ENCODE data around the gene ZNF785. TPM values are rescaled to one million over a fixed set of nuclear protein-coding genes. Genes with fewer than 3 reads are reported as not detected.

ZNF785 gene
- total and polyA plus RNA-seq, 2 donors (not counting 1 experiment from before 2014, with no cell fraction given) = 12.2 to 39.7 TPM

- H3K4me2 ChIP-seq (replicated peaks; ENCODE audit: low read depth, low read length, poor library complexity, severe bottlenecking) = no peak overlapping the region
These were observed 19.5 kb downstream of the ZNF785 start for GRCh38 chr16:30565984-30566383.

More at GRCh38 chr16:30565984-30566383, 19.5 kb downstream of the ZNF785 start:
- H3K4me3 ChIP-seq (ENCODE audit: control extremely low read depth in 1 of 5, extremely low read depth in 1 of 5, insufficient read depth in 1 of 5, low read depth in 2 of 5, low read length in 4 of 5) = no peak overlapping the region
- Mint-ChIP-seq H3K4me3 (no peak overlapping the region), H3K9me3 (ENCODE audit: insufficient read depth) (no peaks in the 10 kb centered on the region), H3K27ac (no peak overlapping the region), H3K27me3 (no peaks in the 10 kb centered on the region), H3K4me1 (peaks cover 31% of the 10 kb centered on the region)
- H3K36me3 ChIP-seq (replicated peaks in 1 of 2; ENCODE audit: control extremely low read depth in 1 of 2, control insufficient read depth in 1 of 2, extremely low read depth in 1 of 2, insufficient read depth in 2 of 2, low read length in 1 of 2) = no peaks in the 10 kb centered on the region
- ATAC-seq (ENCODE audit: low read depth) (no peak), DNase-seq (no peak)
- TF ChIP-seq EZH2 (IDR thresholded peaks at IDR 0.05; ENCODE audit: borderline replicate concordance, insufficient read depth, low read depth, low read length, poor library complexity, severe bottlenecking) = no peak
- TF ChIP-seq CTCF (IDR thresholded peaks at IDR 0.05) = no peak
- CTCF ChIA-PET = interaction anchor here (0.6 to 1.9 kb wide), 2 partner anchors 115 to 136 kb away, joined by 3 to 5 read pairs; partner anchors contain the start of gene DCTPP1
- WGBS (ENCODE audit: insufficient coverage) = 90% methylated on average over 7 of the region's 8 CpGs
- intact Hi-C loops (cut with micrococcal nuclease) = no loop called here
- no peak overlapping the region for H3K27ac ChIP-seq (ENCODE audit: low read length in 2 of 2)
- H3K79me2 ChIP-seq (ENCODE audit: control insufficient read depth, insufficient read depth, low read length) = peaks cover 3% of the 10 kb centered on the region
- H4K20me1 ChIP-seq (ENCODE audit: control insufficient read depth, insufficient read depth, low read length, poor library complexity, severe bottlenecking) = no peaks in the 10 kb centered on the region
- peaks cover 27 to 45% of the 10 kb centered on the region in 2 donors for H3K4me1 ChIP-seq (ENCODE audit: control insufficient read depth in 2 of 2, insufficient read depth in 2 of 2, low read length in 2 of 2)
- POLR2A ChIA-PET = interaction anchor here (0.7 to 1.8 kb wide), 3 partner anchors 20 to 495 kb away, joined by 4 to 5 read pairs (median 4); partner anchors contain the start of genes ZNF747 and ZNF785
- no peaks in the 10 kb centered on the region for H3K9me3 ChIP-seq (ENCODE audit: control extremely low read depth in 1 of 3, control insufficient read depth in 2 of 3, insufficient read depth in 1 of 3, low read length in 2 of 3)
- no peak overlapping the region for H2AFZ ChIP-seq (ENCODE audit: insufficient read depth, low read depth, low read length, poor library complexity, severe bottlenecking)
- no peaks in the 10 kb centered on the region for H3K27me3 ChIP-seq (replicated peaks in 1 of 4; ENCODE audit: control extremely low read depth in 1 of 4, control insufficient read depth in 3 of 4, insufficient read depth in 4 of 4, low read length in 3 of 4)
- H3K9ac ChIP-seq (ENCODE audit: low read length) = no peak overlapping the region

All from B cell (primary cell).